ENCODE data around the gene BUD23. TPM values are rescaled to one million over a fixed set of nuclear protein-coding genes. Genes with fewer than 3 reads are reported as not detected.

BUD23 gene
- total and polyA plus RNA-seq, 9 of the 15 experiments (the other 6 are each of a cell fraction or from before 2014, with no cell fraction given) = 79.5 to 270 (median 150) TPM

DNA sequence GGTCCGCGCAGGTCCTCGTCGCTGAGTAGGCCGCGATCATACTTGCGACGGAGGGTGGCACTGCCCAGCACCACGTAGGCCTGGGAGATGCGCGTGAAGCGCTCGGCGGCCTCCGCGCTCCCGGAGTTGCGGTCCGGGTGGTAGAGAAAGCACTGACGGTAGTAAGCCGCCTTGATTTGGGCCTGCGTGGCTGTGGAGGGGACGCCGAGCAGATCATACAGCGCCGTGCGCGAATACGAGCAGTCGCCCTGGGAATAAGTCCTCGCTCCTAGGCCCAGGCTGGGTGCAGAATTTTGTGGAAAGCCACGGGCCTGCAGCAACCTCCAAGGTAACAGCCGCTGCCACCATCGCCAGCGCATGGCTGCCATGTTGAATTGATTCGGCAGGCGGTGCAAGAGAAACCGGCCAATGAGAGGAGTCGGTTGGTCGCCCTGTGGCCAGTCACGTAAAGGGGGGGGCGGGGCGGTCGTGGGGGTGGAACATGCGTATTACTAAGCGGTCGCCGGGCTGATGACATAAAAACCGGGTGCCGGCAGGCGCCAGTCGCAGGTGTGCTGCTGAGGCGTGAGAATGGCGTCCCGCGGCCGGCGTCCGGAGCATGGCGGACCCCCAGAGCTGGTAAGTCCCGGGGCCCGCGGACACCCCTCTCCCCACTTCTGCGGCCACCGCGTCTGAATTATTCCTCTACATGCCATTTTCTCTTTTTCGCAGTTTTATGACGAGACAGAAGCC, at the start of gene BUD23, which contains the start of gene DNAJC30 (continued):
- TF ChIP-seq, protein P1, sequence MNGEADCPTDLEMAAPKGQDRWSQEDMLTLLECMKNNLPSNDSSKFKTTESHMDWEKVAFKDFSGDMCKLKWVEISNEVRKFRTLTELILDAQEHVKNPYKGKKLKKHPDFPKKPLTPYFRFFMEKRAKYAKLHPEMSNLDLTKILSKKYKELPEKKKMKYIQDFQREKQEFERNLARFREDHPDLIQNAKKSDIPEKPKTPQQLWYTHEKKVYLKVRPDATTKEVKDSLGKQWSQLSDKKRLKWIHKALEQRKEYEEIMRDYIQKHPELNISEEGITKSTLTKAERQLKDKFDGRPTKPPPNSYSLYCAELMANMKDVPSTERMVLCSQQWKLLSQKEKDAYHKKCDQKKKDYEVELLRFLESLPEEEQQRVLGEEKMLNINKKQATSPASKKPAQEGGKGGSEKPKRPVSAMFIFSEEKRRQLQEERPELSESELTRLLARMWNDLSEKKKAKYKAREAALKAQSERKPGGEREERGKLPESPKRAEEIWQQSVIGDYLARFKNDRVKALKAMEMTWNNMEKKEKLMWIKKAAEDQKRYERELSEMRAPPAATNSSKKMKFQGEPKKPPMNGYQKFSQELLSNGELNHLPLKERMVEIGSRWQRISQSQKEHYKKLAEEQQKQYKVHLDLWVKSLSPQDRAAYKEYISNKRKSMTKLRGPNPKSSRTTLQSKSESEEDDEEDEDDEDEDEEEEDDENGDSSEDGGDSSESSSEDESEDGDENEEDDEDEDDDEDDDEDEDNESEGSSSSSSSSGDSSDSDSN (IDR thresholded peaks at IDR 0.05; ENCODE audit: borderline replicate concordance in 1 of 2, low read depth in 2 of 2, low read length in 2 of 2) = 0 out of 4 replicates have a peak, but pooled peaks of 1 of the 2 experiments have one; percentile 16
- TF ChIP-seq, protein P2, sequence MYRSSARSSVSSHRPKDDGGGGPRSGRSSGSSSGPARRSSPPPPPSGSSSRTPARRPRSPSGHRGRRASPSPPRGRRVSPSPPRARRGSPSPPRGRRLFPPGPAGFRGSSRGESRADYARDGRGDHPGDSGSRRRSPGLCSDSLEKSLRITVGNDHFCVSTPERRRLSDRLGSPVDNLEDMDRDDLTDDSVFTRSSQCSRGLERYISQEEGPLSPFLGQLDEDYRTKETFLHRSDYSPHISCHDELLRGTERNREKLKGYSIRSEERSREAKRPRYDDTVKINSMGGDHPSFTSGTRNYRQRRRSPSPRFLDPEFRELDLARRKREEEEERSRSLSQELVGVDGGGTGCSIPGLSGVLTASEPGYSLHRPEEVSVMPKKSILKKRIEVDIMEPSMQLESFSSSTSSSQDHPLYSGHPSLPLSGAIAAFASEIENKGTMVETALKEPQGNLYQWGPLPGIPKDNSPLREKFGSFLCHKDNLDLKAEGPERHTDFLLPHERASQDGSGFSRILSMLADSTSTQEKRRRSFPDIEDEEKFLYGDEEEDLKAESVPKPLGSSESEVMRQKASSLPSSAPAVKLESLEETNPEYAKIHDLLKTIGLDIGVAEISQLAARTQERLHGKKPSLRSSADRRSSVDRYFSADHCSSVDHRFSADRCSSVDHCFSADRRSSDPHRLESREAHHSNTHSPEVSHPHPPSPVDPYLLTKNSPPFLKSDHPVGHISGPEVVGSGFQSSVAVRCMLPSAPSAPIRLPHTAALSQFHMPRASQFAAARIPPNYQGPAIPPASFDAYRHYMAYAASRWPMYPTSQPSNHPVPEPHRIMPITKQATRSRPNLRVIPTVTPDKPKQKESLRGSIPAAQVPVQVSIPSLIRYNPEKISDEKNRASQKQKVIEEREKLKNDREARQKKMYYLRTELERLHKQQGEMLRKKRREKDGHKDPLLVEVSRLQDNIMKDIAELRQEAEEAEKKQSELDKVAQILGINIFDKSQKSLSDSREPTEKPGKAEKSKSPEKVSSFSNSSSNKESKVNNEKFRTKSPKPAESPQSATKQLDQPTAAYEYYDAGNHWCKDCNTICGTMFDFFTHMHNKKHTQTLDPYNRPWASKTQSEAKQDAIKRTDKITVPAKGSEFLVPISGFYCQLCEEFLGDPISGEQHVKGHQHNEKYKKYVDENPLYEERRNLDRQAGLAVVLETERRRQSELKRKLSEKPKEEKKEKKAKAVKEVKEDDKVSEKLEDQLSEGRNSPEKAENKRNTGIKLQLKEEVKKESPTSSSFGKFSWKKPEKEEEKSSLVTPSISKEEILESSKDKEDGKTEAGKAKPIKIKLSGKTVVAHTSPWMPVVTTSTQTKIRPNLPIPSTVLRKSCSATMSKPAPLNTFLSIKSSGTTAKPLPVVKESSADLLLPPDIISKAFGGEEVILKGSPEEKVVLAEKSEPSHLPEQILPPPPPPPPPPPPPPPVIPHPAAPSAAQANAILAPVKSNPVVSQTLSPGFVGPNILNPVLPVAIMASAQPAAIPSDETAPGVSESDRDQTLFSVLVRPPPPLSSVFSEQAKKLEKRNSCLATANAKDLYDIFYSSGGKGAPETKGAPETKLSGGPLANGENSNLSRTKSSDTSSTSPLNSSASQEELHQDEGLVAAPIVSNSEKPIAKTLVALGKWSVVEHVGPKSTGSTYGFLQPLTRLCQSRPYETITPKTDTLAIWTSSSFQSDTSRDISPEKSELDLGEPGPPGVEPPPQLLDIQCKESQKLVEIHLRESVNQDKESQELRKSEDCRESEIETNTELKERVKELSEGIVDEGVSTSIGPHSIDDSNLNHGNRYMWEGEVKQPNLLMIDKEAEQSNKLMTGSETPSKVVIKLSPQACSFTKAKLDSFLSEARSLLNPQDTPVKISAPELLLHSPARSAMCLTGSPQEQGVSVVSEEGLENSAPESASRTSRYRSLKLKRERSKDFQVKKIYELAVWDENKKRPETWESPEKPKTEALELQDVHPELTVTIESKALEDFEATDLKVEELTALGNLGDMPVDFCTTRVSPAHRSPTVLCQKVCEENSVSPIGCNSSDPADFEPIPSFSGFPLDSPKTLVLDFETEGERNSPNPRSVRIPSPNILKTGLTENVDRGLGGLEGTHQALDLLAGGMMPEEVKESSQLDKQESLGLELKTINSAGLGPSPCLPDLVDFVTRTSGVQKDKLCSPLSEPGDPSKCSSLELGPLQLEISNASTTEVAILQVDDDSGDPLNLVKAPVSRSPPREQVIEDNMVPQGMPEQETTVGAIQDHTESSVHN (IDR thresholded peaks at IDR 0.05; ENCODE audit: borderline replicate concordance in 1 of 2, low read depth in 1 of 2) = no peak
- TF ChIP-seq SPI1 (IDR thresholded peaks at IDR 0.05; ENCODE audit: borderline replicate concordance, low read depth, low read length) (no peak), ESRRA (IDR thresholded peaks at IDR 0.05; ENCODE audit: borderline replicate concordance, low read depth) (no peak; the same call in 1 of the 2 replicates), ZNF146 (CRISPR knock-in tag; IDR thresholded peaks at IDR 0.05; ENCODE audit: unreplicated experiment) (no peak), CTBP1 (IDR thresholded peaks at IDR 0.05; ENCODE audit: borderline replicate concordance) (peak; percentile 21; the same call in 1 of the 2 replicates), MTA3 (IDR thresholded peaks at IDR 0.05; ENCODE audit: borderline replicate concordance) (peak; percentile 46; the same call in 1 of the 2 replicates), SAFB2 (IDR thresholded peaks at IDR 0.05; ENCODE audit: borderline replicate concordance, low read depth, low read length, severe bottlenecking) (no peak), ELF1 (tag; IDR thresholded peaks at IDR 0.05) (peak; percentile 17; the same call in 1 of the 2 replicates), SP2 (IDR thresholded peaks at IDR 0.05; ENCODE audit: extremely low read depth, low read depth, low read length, poor library complexity, severe bottlenecking) (peak; percentile 53)
- TF ChIP-seq, protein P3, sequence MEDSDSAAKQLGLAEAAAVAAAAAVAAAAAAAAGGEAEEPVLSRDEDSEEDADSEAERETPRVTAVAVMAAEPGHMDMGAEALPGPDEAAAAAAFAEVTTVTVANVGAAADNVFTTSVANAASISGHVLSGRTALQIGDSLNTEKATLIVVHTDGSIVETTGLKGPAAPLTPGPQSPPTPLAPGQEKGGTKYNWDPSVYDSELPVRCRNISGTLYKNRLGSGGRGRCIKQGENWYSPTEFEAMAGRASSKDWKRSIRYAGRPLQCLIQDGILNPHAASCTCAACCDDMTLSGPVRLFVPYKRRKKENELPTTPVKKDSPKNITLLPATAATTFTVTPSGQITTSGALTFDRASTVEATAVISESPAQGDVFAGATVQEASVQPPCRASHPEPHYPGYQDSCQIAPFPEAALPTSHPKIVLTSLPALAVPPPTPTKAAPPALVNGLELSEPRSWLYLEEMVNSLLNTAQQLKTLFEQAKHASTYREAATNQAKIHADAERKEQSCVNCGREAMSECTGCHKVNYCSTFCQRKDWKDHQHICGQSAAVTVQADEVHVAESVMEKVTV (CRISPR knock-in tag; IDR thresholded peaks at IDR 0.05) = no peak
- TF ChIP-seq, protein P4, sequence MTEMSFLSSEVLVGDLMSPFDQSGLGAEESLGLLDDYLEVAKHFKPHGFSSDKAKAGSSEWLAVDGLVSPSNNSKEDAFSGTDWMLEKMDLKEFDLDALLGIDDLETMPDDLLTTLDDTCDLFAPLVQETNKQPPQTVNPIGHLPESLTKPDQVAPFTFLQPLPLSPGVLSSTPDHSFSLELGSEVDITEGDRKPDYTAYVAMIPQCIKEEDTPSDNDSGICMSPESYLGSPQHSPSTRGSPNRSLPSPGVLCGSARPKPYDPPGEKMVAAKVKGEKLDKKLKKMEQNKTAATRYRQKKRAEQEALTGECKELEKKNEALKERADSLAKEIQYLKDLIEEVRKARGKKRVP (CRISPR knock-in tag; IDR thresholded peaks at IDR 0.05) = 0 out of 2 replicates have a peak, but pooled peaks have one; percentile 3
